B cell (primary cell): ENCODE measurements around the gene PMP22.

ENCODE experiments used
- CTCF ChIP-seq: fragments of 200-600 bp; IDR thresholded peaks from one replicate; pipeline ENCODE4 v1.8.0; 2022; ENCODE audit warnings: antibody characterized with exemption, mild to moderate bottlenecking
- EZH2 ChIP-seq: IDR thresholded peaks from 2 replicates; pipeline ENCODE4 v1.6.1; 2012; ENCODE audit warnings: borderline replicate concordance, low read depth, mild to moderate bottlenecking, moderate library complexity, low read length; ENCODE audit not compliant: insufficient read depth, poor library complexity, severe bottlenecking

GRCh38 chr17:15267996-15268395 lies 2.9 kb upstream of the PMP22 start:
- no peak for TF ChIP-seq CTCF
- TF ChIP-seq EZH2 = no peak
